MCF 10A (cell line): ENCODE results near the gene CHRNA4. TPM values are rescaled to one million over a fixed set of nuclear protein-coding genes. Genes with fewer than 3 reads are reported as not detected.
A peak's percentile ranks its signal among the peaks of the same experiment; 100 is the strongest.
"Not testable (repeated sequence)": the region's sequence is repeated elsewhere in the genome, so short reads cannot be mapped to it uniquely, and the experiment has no call there.

Source experiments
- BruUV-seq: library from RNA; stranded (reverse); fragments of 400-500 nt; replicated peaks from 2 replicates; lab custom pipeline; 2021; lab: Mats Ljungman, UMichigan
- CTCF ChIA-PET: fragments of 300-600 bp; sonication (Branson Sonifier 250); formaldehyde crosslinking; extraction: SDS; loops from one replicate; lab custom pipeline; 2021; ENCODE audit warnings: antibody characterized with exemption, inconsistent platforms; lab: Yijun Ruan, JAX
- POLR2A ChIA-PET: fragments of 300-600, 350-650 bp; sonication (Branson Sonifier 250); formaldehyde crosslinking; extraction: SDS; loops from one replicate; lab custom pipeline; 2020; ENCODE audit warnings: antibody characterized with exemption, inconsistent platforms; lab: Yijun Ruan, JAX
- DNase-seq: peaks from one replicate; pipeline ENCODE4 v3.0.0-alpha.2; 2018; ENCODE audit not compliant: unreplicated experiment
- H3K27ac Mint-ChIP-seq: one replicate; pipeline ENCODE4 v1.8.0; 2022; ENCODE audit warnings: mild to moderate bottlenecking, low read depth, mixed read lengths; ENCODE audit not compliant: unreplicated experiment
- H3K27me3 Mint-ChIP-seq: one replicate; pipeline ENCODE4 v1.8.0; 2022; ENCODE audit warnings: mixed read lengths; ENCODE audit not compliant: insufficient read depth, unreplicated experiment
- H3K36me3 Mint-ChIP-seq: one replicate; pipeline ENCODE4 v1.8.0; 2022; ENCODE audit warnings: mild to moderate bottlenecking, moderate library complexity, mixed read lengths; ENCODE audit not compliant: insufficient read depth, unreplicated experiment
- H3K4me1 Mint-ChIP-seq: one replicate; pipeline ENCODE4 v1.8.0; 2022; ENCODE audit warnings: mixed read lengths; ENCODE audit not compliant: insufficient read depth, unreplicated experiment
- H3K4me3 Mint-ChIP-seq: one replicate; pipeline ENCODE4 v1.8.0; 2022; ENCODE audit warnings: mild to moderate bottlenecking, moderate library complexity, mixed read lengths; ENCODE audit not compliant: unreplicated experiment
- H3K9me3 Mint-ChIP-seq: one replicate; pipeline ENCODE4 v1.8.0; 2022; ENCODE audit warnings: mixed read lengths; ENCODE audit not compliant: unreplicated experiment
- intact Hi-C: fragments of 100-400 bp; cut with micrococcal nuclease; formaldehyde crosslinking; loops from 2 replicates; pipeline ENCODE4 v1.14.1; 2022
- total RNA-seq: library from RNA; stranded (reverse); gene quantifications from 2 replicates; pipeline ENCODE4 v1.2.3, GENCODE V29; 2022
- TF ChIP-seq, protein P1 (sequence below): fragments of 200-600 bp; IDR thresholded peaks from one replicate; pipeline ENCODE4 v1.8.0; 2022; ENCODE audit warnings: antibody characterized with exemption, mild to moderate bottlenecking; ENCODE audit not compliant: unreplicated experiment

Gene CHRNA4
- total RNA-seq, 1 experiment from 2014 or later = not detected

DNA sequence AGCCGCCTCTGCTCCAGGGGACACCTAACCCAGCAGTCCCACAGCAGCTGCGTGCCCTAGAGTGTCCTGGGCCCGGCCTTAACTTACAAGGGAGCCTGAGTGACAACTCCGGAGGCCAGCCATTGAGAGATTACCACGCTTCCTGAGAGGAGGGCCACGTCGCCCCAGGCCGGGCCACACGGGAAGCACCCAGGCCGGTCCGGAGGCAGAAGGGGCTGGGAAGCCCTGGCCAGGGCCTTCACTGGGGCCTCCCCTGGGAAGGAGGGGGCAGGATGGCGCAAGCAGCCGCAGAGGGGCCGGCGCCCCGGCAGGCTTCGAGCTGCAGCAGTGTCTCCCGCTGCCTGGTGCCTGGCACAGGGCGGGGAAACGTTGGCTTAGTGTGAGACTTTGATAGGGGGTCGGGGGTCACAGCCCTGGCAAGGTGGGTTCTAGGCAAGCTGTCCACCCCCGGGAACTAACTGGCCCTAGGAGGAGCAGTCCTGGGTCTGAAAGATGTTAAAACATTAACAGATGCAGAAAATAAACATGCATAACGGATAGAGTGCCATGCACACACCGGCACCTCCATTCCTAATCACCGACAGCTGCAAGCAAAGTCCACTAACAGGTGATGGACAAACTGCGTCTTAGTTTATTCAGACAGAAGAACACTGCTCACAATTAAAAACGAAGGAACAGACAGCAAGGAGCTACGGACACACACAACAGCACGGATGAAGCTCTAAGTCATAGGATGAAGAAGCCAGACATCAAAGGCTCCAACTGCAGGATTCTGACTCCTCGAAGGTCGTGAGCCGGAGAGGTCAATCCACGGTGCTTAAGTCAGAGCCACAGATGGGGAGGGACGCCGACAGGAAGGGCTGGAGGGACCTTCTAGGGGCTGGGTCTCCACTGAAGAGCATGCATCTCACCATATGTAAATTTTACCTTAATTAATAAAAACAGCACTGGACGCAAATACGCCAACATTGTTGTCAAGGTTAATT lies 17.4 kb downstream of the CHRNA4 start:
- Mint-ChIP-seq H3K27me3 (peaks cover 16% of the 10 kb centered on the region), H3K36me3 (no peaks in the 10 kb centered on the region), H3K9me3 (peaks cover 7% of the 10 kb centered on the region), H3K4me1 (no peaks in the 10 kb centered on the region), H3K4me3 (no peak overlapping the region), H3K27ac (no peak overlapping the region)
- BruUV-seq = no TSS peak
- DNase-seq = no peak
- TF ChIP-seq, protein P1, sequence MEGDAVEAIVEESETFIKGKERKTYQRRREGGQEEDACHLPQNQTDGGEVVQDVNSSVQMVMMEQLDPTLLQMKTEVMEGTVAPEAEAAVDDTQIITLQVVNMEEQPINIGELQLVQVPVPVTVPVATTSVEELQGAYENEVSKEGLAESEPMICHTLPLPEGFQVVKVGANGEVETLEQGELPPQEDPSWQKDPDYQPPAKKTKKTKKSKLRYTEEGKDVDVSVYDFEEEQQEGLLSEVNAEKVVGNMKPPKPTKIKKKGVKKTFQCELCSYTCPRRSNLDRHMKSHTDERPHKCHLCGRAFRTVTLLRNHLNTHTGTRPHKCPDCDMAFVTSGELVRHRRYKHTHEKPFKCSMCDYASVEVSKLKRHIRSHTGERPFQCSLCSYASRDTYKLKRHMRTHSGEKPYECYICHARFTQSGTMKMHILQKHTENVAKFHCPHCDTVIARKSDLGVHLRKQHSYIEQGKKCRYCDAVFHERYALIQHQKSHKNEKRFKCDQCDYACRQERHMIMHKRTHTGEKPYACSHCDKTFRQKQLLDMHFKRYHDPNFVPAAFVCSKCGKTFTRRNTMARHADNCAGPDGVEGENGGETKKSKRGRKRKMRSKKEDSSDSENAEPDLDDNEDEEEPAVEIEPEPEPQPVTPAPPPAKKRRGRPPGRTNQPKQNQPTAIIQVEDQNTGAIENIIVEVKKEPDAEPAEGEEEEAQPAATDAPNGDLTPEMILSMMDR = no peak
- ChIA-PET CTCF (interaction anchor here (1.0 kb wide), 2 partner anchors 34 to 37 kb away, joined by 3 to 4 read pairs; no protein-coding TSS in a partner anchor), POLR2A (interaction anchor here (0.6 to 0.9 kb wide), 2 partner anchors 17 to 158 kb away, joined by 3 read pairs; no protein-coding TSS in a partner anchor)
- intact Hi-C loops = no loop called here

- no peak for DNase-seq
- POLR2A ChIA-PET = no interaction called here
- Mint-ChIP-seq H3K36me3 (no peaks in the 10 kb centered on the region), H3K4me3 (no peak overlapping the region), H3K4me1 (no peaks in the 10 kb centered on the region), H3K9me3 (peaks cover 7% of the 10 kb centered on the region), H3K27ac (no peak overlapping the region), H3K27me3 (peaks cover 23% of the 10 kb centered on the region)
- intact Hi-C loops = no loop called here
- no TSS peak for BruUV-seq
- CTCF ChIA-PET = no interaction called here
- TF ChIP-seq, protein P1 = no peak
These were observed 18.3 kb downstream of the CHRNA4 start for GRCh38 chr20:63342561-63343459.

GRCh38 chr20:63340158-63340688 lies 20.9 kb downstream of the CHRNA4 start:
- H3K9me3 Mint-ChIP-seq, BruUV-seq, H3K4me1 Mint-ChIP-seq, H3K36me3 Mint-ChIP-seq, CTCF ChIA-PET, intact Hi-C loops, DNase-seq, POLR2A ChIA-PET, H3K4me3 Mint-ChIP-seq, H3K27ac Mint-ChIP-seq: not testable (repeated sequence)
- peaks cover 48% of the 10 kb centered on the region for H3K27me3 Mint-ChIP-seq

- H3K4me3 Mint-ChIP-seq, intact Hi-C loops, BruUV-seq, H3K27ac Mint-ChIP-seq, H3K9me3 Mint-ChIP-seq, H3K36me3 Mint-ChIP-seq, POLR2A ChIA-PET, H3K4me1 Mint-ChIP-seq: not testable (repeated sequence)
- DNase-seq = peak; percentile 14
- CTCF ChIA-PET = interaction anchor here (1.0 kb wide), 1 partner anchor 30 kb away, joined by 5 read pairs; no protein-coding TSS in a partner anchor
- peaks cover 49% of the 10 kb centered on the region for H3K27me3 Mint-ChIP-seq
These were observed 21.7 kb downstream of the CHRNA4 start for GRCh38 chr20:63339154-63340094.
